ENCODE data around the gene ZNF335.
"Not testable (repeated sequence)": the region's sequence is repeated elsewhere in the genome, so short reads cannot be mapped to it uniquely, and the experiment has no call there.

ZNF335 gene

DNA sequence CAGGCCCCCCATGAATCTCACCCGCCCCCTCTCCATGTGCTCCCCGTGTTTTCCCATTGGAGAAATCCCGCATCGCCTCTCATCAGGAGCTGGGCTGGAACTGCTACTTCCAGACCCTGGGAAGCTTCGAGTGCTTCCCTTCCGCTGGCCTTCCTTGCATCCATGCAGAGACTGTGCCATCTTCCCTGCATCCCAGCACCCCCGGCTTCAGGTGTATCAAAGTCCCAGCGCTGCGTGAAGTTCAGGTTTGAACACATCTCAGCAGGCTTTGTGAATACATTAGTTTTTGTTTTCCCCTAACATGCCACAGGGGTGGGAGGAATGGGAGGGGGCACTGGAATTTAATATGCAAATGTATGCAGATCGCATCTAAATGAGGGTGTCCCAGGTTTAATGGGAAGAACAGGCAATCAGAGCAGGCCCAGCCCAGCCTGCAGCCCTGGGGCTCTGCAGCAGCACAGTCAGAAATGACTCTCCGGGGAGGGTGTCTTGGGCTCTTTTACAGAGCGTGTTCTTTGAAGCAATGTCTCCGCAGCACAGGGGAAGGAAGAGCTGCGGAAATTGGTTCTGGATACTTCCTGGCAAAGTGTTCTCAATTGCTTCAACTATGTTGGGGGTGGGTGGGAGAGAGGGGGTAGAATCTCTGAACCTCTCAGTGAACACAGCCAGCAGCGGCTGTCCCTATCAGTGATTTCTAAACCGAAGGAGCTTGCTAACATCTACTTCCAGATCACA lies 28.4 kb upstream of the ZNF335 start:
- DNase-seq = no peak

GRCh38 chr20:45999557-46000261 lies 27.7 kb upstream of the ZNF335 start:
- DNase-seq = no peak

GRCh38 chr20:45998761-45999160 lies 26.8 kb upstream of the ZNF335 start:
- no peak for DNase-seq

DNA sequence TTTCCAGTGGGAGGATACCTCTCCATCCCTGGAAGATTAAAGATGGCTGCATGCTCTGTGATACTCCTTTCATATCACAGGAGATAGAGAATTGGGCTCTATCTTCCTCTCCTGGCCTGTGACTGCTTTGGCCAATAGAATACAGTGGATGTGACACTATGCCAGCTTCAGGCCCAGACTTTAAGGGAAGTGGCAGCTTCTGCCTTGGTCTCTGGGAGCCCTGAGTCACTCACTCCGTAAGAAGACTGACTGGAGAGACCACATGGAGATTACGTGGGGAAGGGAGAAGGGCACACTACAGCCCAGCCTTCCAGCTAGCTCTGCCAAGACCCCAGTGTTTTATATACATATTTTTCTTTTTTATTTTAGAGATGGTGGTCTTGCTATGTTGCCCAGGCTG lies 26.3 kb upstream of the ZNF335 start:
- DNase-seq = no peak

- DNase-seq = no peak
These were observed 25.2 kb upstream of the ZNF335 start for GRCh38 chr20:45997187-45997586.

GRCh38 chr20:45995495-45996097 lies 23.6 kb upstream of the ZNF335 start:
- DNase-seq = not testable (repeated sequence)

DNA sequence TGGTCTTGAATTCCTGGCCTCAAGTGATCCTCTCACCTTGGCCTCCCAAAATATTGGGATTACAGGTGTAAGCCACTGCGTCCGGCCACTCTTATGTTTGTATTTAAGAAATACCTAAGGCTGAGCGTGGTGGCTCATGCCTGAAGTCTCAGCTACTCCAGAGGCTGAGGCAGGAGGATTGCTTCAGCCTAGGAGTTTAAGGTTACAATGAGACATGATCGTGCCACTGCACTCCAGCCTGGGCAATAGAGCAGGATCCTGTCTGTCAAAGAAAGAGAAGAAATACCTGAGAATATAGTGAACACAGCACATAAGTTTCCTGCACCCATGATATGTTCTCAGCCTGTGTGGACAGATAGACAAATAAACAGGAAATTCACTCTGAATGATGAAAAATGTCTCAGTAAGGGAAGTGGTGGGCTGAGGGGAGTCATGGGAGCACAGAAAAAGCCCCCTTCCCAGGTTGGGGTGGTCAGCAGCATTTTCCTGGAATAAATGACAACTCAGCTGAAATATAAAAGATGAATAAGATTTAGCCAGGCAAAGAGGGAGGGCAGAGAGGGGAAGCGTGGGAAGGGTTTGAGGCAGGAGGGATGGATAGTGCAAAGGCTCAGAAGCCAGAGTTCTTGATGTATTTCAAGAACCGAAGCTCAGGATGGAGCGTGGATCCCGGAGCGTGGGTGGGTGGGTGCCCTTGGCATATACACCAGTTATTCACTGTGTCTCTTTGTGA lies 22.9 kb upstream of the ZNF335 start:
- no peak for DNase-seq

DNA sequence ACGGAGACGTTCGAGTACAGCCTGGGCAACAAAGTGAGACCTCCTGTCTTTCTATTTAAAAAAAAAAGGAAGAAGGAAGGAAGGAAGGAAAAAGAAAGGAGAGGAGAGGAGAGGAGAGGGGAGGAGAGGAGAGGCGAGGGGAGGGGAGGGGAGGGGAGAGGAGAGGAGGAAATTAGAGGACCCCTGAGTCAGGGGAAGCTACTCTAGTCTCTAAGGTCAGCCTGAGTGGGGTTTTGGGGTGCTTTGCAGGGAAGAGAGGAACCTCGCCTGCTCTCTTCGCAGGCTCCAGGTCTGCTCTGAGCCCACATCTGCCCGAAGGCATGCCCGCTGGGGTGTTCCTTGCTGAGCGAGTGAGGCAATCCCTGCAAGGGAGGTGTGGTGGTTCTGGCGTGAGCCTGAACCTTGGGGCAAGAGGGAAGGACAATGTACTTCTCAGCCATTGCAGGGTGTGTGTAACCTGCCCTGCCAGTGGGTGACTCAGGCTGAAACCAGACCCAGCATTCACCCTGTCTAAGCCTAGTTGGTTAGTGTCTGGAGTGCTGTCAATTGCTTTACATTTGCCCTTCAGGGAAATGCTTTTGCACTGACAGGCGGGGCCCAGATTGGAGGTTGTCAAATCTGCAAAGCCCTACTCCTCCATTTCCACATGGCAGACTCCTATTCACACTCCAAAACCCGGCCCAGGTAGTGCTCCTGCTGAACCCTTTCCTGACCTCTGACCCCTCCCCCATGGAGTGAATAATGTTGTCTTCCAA lies 21.4 kb upstream of the ZNF335 start:
- no peak for DNase-seq

- no peak for DNase-seq
These were observed 19.6 kb upstream of the ZNF335 start for GRCh38 chr20:45991616-45992015.

DNA sequence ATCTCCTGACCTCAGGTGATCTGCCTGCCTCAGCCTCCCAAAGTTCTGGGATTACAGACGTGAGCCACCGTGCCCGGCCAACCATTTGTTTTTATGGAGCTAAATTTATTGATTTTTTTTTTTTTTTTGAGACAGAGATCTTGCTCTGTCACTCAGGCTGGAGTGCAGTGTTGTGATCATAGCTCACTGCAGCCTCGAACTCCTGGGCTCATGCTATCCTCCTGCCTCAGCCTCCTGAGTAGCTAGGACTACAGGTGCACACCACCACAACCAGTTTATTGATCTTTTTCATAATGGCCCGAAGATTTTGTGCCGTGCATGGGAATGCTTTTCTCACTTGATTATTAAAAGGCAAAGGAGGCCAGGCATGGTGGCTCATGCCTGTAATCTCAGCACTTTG lies 16.8 kb upstream of the ZNF335 start:
- DNase-seq = not testable (repeated sequence)

DNA sequence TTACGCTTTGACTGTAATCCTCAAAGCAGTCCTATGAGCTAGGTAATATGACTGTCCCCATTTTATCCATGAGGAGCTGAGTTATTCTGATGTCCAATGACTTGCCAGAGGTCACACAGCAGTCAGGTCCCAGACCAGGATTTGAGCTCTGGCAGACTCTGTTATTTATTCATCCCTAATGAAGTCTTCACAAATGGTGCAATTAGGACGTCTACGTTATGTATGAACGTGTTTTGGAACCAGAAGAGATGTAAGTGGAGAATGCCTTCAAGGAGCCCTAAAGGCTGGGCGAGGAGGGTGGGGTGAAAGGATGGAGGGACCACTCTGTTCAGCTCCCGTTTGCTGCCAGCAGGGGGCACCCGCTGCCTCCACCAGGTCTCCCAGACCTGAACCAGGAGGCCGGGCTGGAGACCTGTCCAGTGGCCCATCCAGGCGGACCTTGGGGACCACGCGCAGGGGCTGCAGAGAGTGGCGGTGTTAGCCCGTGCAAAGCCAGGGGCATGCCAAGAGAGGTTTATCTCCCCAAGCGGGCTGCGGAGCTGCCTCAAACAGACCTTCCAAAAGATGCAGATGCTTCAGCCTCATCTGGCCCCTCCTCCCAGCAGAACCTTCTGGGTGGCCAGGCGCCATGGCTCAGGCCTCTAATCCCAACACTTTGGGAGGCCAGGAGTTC lies 15.2 kb upstream of the ZNF335 start:
- peak; percentile 78 for DNase-seq

DNA sequence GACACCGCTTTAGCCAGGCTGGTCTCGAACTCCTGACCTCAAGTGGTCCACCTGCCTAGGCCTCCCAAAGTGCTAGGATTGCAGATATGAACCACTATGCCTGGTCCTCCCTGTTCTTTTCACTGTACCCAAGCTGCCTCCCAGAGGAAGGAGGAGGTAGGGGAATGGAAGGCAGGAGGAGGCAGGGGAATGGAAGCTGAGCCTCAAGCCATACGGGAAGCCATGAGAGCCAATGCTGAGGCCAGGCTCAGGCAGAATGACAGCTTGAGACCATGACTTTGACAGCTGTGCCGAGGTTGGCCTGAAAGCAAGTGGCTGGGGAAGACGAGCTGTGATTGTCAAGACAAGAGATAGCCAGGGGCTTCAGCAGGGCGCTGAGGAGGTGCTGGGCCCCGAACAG lies 13.6 kb upstream of the ZNF335 start:
- DNase-seq = no peak

GRCh38 chr20:45983279-45983743 lies 11.3 kb upstream of the ZNF335 start:
- DNase-seq = no peak

DNA sequence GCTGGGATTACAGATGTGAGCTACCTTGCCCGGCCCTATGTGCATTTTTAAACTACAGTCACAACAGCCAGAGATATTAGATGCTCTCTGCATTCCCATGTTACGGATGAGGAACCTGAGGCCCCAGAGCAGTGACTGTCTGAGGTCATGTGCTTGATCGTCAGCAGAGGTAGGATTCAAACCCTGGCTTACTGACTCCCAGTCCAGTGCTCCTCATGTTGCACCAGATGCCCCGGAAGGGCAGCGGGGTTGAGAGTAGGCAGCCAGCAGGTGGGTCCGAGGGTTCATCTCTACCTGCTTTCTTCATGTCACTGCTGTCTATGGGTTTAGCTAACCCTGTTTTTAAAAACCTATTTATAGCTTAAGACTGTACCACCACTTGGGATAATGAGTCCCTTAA lies 9.3 kb upstream of the ZNF335 start:
- no peak for DNase-seq

GRCh38 chr20:45976086-45976485 lies 4.1 kb upstream of the ZNF335 start:
- no peak for DNase-seq

DNA sequence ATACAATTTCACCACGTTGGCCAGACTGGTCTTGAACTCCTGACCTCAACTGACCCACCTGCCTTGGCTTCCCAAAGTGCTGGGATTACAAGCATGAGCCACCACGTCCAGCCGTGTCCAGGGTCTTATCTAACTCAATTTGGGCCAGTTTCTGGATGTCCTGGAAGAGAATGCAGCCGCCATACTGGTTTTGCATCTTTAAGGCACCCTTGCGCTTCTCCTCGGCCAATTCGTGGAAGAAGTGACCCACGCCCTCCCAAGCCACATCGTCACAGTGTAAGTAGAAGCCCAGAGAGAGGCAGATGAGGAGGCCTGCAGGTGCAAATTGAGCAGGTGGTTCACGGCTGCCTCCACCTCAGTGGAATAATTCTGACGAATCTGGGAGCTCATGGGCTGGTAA lies 3.7 kb upstream of the ZNF335 start:
- no peak for DNase-seq

GRCh38 chr20:45974896-45975565 lies 3.0 kb upstream of the ZNF335 start:
- no peak for DNase-seq

DNA sequence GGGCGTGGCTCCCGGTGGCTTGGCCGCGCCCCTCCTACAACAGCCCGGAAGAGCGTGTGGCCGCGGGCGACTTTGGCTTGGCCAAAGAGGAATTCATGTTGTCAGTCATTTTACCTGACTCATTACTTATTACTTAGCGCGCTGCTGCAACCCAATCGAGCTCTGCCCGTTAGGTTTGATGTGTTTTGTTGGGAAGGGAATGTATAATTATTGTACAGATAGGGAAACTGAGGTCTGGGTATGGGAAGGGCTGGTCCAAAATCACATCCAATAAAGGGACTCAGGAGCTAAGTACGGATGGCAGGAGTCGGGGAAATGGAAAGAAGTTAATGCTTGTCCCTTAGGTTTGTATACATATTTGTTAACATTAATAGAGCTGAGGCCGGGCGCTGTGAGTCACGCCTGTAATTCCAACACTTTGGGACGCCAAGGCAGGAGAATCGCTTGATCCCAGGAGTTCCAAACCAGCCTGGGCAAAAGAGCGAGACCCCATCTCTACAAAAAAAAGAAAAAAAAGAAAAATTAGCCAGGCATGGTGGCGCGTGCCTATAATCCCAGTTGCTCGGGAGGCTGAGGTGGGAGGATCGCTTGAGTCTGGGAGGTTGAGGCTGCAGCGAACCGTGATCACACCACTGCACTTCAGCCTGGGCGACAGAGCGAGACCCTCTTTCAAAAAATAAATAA lies 639 bp upstream of the ZNF335 start:
- DNase-seq = no peak

DNA sequence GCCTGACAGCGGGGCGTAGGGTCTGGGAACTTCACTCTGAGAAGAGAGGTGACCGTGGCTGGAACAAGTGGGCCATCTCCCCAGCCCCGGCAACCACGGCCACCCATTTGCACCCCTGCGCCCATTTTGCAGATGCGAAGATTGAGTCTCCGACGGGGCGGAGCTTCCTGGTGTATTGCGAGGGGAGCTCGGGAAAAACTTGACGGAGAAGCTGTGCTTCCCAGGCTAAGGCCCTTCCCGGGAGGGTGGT lies 653 bp downstream of the ZNF335 start:
- no peak for DNase-seq

- DNase-seq = no peak
These were observed 1.2 kb downstream of the ZNF335 start for GRCh38 chr20:45970646-45971424.
